ENCODE measurements around the gene EXD1.
"Not testable (repeated sequence)": the region's sequence is repeated elsewhere in the genome, so short reads cannot be mapped to it uniquely, and the experiment has no call there.

The EXD1 gene, protein sequence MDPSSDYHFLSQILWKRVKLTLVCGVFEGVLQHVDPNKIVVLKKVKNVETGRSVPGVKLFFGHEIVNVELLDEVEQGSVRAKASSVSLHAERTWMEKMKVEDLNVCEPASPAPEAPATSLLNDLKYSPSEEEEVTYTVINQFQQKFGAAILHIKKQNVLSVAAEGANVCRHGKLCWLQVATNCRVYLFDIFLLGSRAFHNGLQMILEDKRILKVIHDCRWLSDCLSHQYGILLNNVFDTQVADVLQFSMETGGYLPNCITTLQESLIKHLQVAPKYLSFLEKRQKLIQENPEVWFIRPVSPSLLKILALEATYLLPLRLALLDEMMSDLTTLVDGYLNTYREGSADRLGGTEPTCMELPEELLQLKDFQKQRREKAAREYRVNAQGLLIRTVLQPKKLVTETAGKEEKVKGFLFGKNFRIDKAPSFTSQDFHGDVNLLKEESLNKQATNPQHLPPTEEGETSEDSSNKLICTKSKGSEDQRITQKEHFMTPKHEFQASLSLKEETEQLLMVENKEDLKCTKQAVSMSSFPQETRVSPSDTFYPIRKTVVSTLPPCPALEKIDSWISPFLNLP

DNA sequence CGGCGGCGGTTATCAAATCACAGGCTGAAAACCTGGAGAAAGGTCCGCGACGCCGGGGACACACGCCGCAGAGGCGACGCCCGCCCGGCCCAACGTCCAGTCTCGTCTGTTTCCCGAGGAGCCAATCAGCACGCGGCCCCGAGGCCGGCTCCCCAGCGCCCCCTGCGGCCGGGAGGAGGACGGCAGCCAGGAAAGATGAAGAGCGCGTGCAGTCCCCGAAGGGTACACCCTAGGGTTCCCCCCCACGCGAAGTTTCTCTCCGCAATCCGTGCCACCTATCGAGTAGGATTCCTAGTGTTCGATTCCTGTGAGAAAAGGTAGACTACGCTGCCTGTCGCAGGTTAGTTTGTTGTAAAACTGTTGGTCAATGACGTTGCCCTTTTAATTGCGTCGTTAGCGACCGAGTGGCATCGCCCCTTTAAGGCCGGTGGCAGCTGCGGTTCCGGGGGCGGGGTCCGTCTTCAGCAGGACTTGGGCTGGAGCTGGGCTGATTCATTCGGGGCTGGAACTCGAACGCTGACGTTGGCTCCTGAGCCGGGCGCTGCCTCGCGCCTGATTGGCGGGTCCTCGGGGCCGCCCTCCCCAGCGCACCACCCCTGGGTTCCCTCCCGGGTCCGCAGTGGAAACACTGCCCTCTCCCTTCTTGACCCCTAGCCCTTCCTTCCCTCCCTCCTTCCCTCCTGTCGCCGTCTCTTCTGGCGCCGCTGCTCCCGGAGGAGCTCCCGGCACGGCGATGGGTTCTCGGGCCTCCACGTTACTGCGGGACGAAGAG is at the start of gene EXD1, which contains the start of gene CHP1:
Gene EXD1, minus strand, starts transcription at position 108 of the 772 bp plus-strand sequence. CDS start 4,182 bp downstream, outside the sequence.
Gene CHP1, plus strand, starts transcription at position 619 of the 772 bp plus-strand sequence. Its CDS starts 115 bp downstream, at position 734.
- peak; percentile 91 for DNase-seq

DNA sequence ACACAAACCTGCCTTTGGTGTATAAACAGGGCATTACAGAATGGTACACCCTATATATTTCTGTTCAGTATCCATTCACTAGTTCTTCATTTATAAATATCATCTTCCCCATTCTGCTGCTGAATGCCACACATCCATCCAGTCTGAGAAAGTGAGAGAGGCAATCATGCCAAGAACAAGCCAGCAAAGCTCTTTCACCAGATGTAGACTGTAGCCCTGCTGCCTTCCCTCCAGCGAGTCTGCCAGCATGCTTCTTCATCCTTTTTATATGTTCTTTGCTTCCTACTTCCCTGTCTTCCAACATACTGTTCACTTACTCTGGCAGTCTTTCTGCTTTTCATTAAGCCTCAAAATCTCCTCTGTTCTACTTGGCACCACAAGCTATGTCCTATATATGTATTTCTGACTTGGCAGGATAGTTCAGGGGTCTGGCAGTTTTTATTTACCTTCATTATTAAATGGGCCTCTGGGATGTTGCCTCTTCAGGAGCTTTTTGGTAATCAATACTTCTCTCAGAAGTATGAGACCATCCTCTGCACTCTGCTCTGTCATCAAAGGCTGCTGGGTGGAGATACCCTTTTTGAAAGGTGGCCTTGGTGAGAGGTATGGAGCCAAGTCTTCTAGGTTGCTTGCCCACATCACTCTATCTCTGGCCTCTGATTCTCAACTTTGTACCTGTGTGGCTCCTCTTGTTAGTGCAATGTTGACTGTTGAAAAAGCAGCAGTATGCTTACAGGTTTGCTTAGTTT is 49.2 kb upstream of the EXD1 start:
- DNase-seq = no peak

DNA sequence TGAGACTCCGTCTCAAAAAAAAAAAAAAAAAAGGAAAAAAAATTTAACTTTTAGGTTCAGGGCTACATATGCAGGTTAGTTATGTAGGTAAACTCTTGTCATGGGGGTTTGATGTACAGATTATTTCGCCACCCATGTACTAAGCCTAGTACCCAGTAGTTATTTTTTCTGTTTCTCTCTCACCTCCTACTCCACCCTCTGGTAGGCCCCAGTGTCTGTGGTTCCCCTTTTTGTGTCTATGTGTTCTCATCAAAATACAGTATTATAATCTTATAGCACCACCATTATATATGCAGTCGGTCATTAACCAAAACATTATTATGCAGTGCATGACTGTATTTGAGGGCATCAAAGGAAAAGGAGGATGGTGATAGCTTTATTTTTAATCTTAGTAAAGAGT is 47.8 kb upstream of the EXD1 start:
- DNase-seq = no peak

DNA sequence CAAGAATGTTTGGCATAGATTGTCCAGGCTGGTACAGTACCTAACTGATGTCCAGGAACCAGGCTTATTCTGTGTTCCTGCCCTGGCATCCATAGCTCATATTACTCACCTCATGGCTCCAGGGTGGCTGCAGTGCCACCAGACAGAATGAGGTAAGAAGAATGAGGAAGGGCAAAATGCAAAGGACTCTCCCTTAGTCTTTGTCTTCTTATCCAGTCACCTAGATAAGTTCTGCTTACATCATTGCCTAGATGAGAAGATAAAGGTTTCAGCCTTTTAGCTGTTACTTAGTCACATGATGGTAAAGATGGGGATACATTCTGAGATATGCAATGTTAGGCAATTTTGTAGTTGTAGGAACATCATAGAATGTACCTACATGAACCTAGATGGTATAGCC is 46.3 kb upstream of the EXD1 start:
- DNase-seq = no peak

GRCh38 chr15:41269887-41270286 is 39.3 kb upstream of the EXD1 start:
- DNase-seq = no peak

- no peak for DNase-seq
These were observed 33.4 kb upstream of the EXD1 start for GRCh38 chr15:41263891-41264351.

DNA sequence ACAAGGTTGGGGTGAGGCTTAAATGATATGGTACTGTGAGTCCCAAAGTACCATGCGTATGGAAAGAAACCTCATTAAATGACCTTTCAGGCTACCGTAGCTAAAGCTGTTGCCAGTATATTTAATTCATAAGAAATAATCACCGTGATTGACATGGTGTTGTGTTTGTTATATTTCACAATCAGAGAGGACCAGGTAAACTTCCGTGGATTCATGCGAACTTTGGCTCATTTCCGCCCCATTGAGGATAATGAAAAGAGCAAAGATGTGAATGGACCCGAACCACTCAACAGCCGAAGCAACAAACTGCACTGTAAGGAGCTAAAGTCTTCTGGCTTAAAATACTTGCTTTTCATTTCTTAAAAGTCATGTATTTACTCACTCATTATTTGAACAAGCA is 32.0 kb upstream of the EXD1 start:
- no peak for DNase-seq

DNA sequence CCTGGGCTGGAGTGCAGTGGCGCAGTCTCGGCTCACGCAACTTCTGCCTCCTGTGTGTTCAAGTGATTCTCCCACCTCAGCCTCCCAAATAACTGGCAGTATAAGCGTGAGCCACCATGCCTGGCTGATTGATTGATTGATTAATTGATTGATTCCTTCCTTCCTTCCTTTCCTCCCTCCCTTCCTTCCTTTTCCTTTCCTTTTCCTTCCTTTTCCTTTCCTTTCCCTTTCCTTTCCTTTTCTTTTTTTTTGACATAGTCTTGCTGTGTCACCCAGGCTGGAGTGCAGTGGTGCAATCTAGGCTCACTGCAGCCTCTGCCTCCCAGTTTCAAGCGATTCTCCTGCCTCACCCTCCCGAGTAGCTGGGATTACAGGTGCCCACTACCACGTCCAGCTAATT is 30.4 kb upstream of the EXD1 start:
- DNase-seq = not testable (repeated sequence)

- DNase-seq = no peak
These were observed 29.1 kb upstream of the EXD1 start for GRCh38 chr15:41259546-41260189.

GRCh38 chr15:41258750-41259471 is 28.4 kb upstream of the EXD1 start:
- no peak for DNase-seq

DNA sequence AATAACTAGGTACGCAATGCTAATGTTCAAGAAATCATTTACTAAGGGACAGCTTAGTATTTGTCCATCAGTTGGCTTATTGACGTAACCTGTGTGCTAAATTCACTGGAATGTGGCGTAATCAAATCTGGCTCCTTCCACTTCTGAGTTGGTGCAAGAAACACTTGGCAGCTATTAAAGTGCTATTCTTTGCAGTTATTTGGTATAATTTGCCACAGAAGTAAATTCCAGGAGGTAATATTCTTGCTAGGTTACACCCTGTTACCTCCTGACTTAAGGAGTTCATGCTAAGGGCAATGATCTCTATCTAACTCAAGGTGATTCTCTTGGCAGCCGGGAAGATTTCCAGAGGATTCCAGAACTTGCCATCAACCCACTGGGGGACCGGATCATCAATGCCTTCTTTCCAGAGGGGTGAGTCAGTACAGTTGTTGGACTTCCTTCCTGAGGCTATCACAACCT is 26.1 kb upstream of the EXD1 start:
- no peak for DNase-seq

GRCh38 chr15:41256103-41256502 is 25.5 kb upstream of the EXD1 start:
- no peak for DNase-seq

DNA sequence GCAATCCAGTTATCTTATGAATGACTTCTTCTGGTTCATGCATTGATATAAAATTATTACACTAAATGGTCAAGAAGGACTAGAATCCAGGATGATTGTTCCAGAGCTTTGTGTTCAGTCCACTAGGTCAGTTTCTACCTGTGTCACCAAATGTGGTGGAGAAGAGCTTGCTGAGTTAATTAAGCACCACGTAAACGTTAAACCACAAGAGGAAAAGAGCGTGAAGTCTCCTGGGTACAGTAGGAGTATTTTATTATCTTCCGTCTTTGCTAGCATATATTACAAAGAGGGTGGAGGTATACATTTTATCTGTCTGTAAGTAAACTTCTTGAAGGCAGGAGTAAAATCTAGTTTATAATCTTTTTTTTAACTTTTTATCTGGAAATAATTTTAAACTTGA is 24.0 kb upstream of the EXD1 start:
- no peak for DNase-seq

GRCh38 chr15:41251411-41251810 is 20.9 kb upstream of the EXD1 start:
- DNase-seq = no peak

DNA sequence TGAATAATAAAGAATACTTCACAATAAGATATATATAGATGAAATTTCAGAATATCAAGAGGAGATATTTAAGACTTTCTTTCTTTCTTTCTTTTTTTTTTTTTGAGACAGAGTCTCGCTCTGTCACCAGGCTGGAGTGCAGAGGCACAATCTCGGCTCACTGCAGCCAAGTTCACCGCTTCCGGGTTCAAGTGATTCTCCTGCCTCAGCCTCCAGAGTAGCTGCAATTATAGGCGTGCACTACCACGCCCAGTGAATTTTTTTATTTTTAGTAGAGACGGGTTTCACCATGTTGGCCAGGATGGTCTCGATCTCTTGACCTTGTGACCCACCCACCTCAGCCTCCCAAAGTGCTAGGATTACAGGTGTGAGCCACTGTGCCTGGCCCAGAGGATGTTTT is 20.2 kb upstream of the EXD1 start:
- DNase-seq = not testable (repeated sequence)

DNA sequence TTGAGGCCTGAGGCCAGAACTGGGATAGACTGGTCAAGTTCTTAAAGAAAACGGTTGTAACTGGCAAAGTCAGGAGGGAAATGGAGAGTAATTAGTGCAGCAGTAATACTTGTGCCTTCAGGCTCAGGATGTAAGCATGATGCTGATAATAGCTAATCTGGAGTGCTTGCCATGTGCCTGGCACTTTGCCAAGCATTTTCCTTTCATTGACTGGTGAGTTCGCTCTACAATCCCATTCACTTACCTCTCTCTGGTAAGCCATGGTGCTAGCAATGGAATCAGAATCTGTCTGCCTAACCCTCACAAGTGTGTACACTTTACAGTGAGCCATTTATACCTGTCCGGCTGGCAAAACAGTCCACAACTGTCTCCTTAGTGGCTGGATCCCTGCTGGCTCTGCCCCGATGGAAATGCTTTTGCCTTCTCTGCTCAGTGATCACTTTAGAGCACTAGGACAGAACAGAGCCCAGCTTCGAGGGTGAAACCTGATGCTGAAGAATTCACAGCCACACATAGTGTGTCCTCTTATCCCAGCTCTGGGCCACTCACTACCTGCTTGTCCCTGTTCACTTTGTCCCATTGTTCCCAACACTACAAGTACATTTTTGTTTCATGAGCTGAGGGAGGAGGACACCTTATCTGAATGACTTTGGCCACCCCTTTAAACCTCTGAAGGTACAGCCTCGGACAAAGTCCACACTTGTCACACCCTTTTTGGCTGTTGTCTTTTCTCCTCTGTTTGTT is 10.8 kb upstream of the EXD1 start:
- no peak for DNase-seq

DNA sequence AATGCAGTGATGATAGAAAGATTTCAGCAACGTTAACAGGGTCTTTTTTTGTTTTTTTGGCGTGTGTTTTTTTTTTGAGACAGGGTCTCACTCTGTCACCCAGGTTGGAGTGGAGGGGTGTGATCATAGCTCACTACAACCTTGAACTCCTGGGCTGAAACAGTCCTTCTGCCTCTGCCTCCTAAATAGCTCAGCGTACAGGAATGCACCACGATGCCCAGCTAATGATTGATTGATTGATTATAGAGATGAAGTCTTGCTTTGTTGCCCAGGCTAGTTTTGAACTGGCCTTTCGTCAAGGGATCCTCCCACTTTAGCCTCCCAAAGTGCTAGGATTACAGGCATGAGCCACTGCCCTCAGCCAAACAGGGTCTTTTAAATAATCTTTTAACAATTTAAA is 7.5 kb upstream of the EXD1 start:
- DNase-seq = no peak

- DNase-seq = no peak
These were observed 5.4 kb upstream of the EXD1 start for GRCh38 chr15:41235929-41236328.

- DNase-seq = not testable (repeated sequence)
These were observed 4.7 kb upstream of the EXD1 start for GRCh38 chr15:41235228-41235627.

DNA sequence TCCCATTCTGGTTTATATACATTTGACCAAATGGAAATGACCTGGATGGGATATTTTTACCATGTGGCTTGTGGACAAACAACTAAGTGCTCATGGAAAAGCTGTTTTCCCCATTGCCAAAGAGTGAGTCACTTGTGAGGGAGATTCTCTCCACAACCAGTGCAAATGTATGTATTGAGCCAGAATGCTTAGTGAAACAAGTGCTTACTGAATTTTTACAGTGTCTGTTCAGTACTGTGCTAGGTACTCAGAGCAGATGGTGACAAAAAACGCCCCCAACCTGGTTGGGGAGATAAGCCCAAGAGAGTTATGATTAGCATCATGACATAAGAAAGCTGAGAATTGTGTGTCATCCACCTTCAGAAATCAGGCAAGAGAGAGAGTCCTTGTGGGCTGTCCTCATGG is 2.8 kb upstream of the EXD1 start:
- no peak for DNase-seq
